ENCODE data around the gene IFRD2. TPM values are rescaled to one million over a fixed set of nuclear protein-coding genes. Genes with fewer than 3 reads are reported as not detected.
A peak's percentile ranks its signal among the peaks of the same experiment; 100 is the strongest.

IFRD2 gene
- total and polyA plus RNA-seq, 9 of the 15 experiments (the other 6 are each of a cell fraction or from before 2014, with no cell fraction given) = 30.5 to 115 (median 52.8) TPM

DNA sequence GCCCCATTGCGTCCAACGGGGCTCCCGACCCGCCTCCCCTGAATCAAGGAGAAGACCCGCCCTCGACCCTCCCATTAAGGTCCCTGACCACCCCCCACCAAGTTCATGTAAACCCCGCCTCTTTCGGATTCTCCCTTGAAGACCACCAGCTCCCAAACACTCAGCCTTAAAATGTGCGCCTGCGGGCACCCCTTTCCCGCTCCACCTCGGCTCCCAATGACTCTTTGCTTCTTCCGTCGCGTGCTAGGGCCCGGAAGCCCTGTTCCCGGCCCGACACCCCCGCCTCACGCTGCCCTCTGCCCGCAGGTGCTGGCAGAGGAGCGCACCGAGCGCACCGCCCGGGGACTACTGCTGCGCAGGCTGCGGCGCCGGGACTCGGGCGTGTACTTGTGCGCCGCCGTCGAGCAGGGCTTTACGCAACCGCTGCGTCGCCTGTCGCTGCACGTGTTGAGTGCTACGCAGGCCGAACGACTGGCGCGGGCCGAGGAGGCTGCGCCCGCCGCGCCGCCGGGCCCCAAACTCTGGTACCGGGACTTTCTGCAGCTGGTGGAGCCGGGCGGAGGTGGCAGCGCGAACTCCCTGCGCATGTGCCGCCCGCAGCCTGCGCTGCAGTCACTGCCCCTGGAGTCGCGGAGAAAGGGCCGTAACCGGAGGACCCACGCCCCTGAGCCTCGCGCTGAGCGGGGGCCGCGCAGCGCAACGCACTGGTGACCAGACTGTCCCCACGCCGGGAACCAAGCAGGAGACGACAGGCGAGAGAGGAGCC lies 16.1 kb downstream of the IFRD2 start:
- no peaks in the 10 kb centered on the region for H3K36me3 ChIP-seq (ENCODE audit: control insufficient read depth, insufficient read depth, low read length)
- ChIA-PET CTCF (ENCODE audit: low intra/inter-chr PET ratio) (no interaction called here), POLR2A (no interaction called here)
- in situ Hi-C loops (cut with MboI) (no loop called here), intact Hi-C loops (cut with micrococcal nuclease) (no loop called here)
- H3K27me3 ChIP-seq (ENCODE audit: control insufficient read depth in 2 of 2, insufficient read depth in 2 of 2, low read length in 2 of 2) = no peaks in the 10 kb centered on the region
- H3K4me2 ChIP-seq (ENCODE audit: insufficient read depth, low read length) = no peak overlapping the region
- no peak overlapping the region for H2AFZ ChIP-seq (ENCODE audit: low read depth, low read length)
- no peak overlapping the region for H3K4me3 ChIP-seq
- no TSS peak for BruUV-seq (replicated peaks)
- no peak overlapping the region for H3K27ac ChIP-seq (ENCODE audit: extremely low read depth, low read depth, low read length)
- DNase-seq (ENCODE audit: extremely low read depth in 1 of 4, low spot score in 3 of 4) (no peak), FAIRE-seq (no peak), ATAC-seq (no peak)
- H3K4me1 ChIP-seq (replicated peaks in 1 of 2; ENCODE audit: control insufficient read depth in 2 of 2, insufficient read depth in 2 of 2, low read length in 2 of 2) = peaks cover 4 to 38% of the 10 kb centered on the region in 2 experiments; a peak in 3 of 5 replicates
- TF ChIP-seq ETS2 (tag; IDR thresholded peaks at IDR 0.05; ENCODE audit: borderline replicate concordance, poor library complexity, severe bottlenecking) (no peak), MCM3 (IDR thresholded peaks at IDR 0.05) (no peak)
- H3K9me1 ChIP-seq (ENCODE audit: control insufficient read depth, insufficient read depth, low read length) = no peaks in the 10 kb centered on the region
- no peaks in the 10 kb centered on the region for H3K9me3 ChIP-seq (replicated peaks; ENCODE audit: control insufficient read depth, insufficient read depth, low read depth, low read length)
- H3K79me2 ChIP-seq (ENCODE audit: control insufficient read depth, insufficient read depth, low read length) = no peaks in the 10 kb centered on the region
- no peak overlapping the region for H3K9ac ChIP-seq (ENCODE audit: insufficient read depth in 1 of 2, low read depth in 2 of 2, low read length in 2 of 2)
- 85% methylated on average over 26 of the region's 79 CpGs for WGBS (ENCODE audit: insufficient coverage, low coverage, missing lambda C conversion rate)
- no peaks in the 10 kb centered on the region for H4K20me1 ChIP-seq (replicated peaks; ENCODE audit: control insufficient read depth, insufficient read depth, low read length)

DNA sequence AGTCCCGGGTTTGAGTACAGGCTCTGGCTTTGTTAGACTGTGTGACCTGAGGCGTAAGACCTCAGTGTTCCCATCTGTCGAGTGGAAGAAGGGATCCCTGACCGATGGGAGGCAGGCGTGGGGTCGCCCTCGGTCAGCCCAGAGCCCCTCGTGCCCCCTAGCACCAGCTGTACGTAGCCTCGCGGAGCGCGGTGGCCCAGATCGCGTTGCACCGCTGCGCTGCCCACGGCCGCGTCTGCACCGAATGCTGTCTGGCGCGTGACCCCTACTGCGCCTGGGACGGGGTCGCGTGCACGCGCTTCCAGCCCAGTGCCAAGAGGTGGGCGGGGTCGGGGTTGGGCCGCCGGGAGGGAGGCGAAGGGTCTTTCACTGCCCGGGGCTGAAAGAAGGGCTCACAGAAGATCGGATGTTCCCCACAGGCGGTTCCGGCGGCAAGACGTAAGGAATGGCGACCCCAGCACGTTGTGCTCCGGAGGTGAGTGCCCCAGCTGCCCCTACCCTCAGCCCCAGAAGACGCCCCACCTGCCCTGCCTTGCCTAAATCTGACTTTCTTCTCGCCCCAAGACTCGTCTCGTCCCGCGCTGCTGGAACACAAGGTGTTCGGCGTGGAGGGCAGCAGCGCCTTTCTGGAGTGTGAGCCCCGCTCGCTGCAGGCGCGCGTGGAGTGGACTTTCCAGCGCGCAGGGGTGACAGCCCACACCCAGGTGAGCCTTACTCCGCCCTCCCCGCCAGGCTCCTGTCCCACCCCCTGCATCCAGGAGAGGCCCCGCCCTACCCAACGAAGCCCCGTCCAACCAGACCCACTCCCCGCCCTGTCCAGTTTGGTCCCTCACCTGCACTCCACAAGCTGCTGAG lies 16.9 kb downstream of the IFRD2 start:
- FAIRE-seq (no peak), ATAC-seq (no peak), DNase-seq (ENCODE audit: extremely low read depth in 1 of 4, low spot score in 3 of 4) (no peak)
- POLR2A ChIA-PET = interaction anchor here (1.0 kb wide), 1 partner anchor 40 kb away, joined by 3 read pairs; no protein-coding TSS in a partner anchor
- Histone ChIP-seq H3K36me3 (ENCODE audit: control insufficient read depth, insufficient read depth, low read length) (no peaks in the 10 kb centered on the region), H3K27ac (ENCODE audit: extremely low read depth, low read depth, low read length) (no peak overlapping the region), H2AFZ (ENCODE audit: low read depth, low read length) (no peak overlapping the region), H3K9me1 (ENCODE audit: control insufficient read depth, insufficient read depth, low read length) (no peaks in the 10 kb centered on the region), H3K9ac (ENCODE audit: insufficient read depth in 1 of 2, low read depth in 2 of 2, low read length in 2 of 2) (no peak overlapping the region), H4K20me1 (replicated peaks; ENCODE audit: control insufficient read depth, insufficient read depth, low read length) (no peaks in the 10 kb centered on the region; the same call in 1 of the 2 replicates), H3K79me2 (ENCODE audit: control insufficient read depth, insufficient read depth, low read length) (no peaks in the 10 kb centered on the region), H3K9me3 (replicated peaks; ENCODE audit: control insufficient read depth, insufficient read depth, low read depth, low read length) (no peaks in the 10 kb centered on the region), H3K4me2 (ENCODE audit: insufficient read depth, low read length) (no peak overlapping the region), H3K4me3 (no peak overlapping the region), H3K4me1 (replicated peaks in 1 of 2; ENCODE audit: control insufficient read depth in 2 of 2, insufficient read depth in 2 of 2, low read length in 2 of 2) (peaks cover 4 to 46% of the 10 kb centered on the region in 2 experiments; a peak in 3 of 5 replicates), H3K27me3 (ENCODE audit: control insufficient read depth in 2 of 2, insufficient read depth in 2 of 2, low read length in 2 of 2) (no peaks in the 10 kb centered on the region)
- no TSS peak for BruUV-seq (replicated peaks)
- WGBS (ENCODE audit: insufficient coverage, low coverage, missing lambda C conversion rate) = 59% methylated on average over 10 of the region's 65 CpGs
- intact Hi-C loops (cut with micrococcal nuclease) (no loop called here), in situ Hi-C loops (cut with MboI) (no loop called here)
- CTCF ChIA-PET (ENCODE audit: low intra/inter-chr PET ratio) = interaction anchor here (1.7 to 3.1 kb wide), 2 partner anchors 49 to 81 kb away, joined by 6 to 34 read pairs; no protein-coding TSS in a partner anchor
- TF ChIP-seq, protein P1, sequence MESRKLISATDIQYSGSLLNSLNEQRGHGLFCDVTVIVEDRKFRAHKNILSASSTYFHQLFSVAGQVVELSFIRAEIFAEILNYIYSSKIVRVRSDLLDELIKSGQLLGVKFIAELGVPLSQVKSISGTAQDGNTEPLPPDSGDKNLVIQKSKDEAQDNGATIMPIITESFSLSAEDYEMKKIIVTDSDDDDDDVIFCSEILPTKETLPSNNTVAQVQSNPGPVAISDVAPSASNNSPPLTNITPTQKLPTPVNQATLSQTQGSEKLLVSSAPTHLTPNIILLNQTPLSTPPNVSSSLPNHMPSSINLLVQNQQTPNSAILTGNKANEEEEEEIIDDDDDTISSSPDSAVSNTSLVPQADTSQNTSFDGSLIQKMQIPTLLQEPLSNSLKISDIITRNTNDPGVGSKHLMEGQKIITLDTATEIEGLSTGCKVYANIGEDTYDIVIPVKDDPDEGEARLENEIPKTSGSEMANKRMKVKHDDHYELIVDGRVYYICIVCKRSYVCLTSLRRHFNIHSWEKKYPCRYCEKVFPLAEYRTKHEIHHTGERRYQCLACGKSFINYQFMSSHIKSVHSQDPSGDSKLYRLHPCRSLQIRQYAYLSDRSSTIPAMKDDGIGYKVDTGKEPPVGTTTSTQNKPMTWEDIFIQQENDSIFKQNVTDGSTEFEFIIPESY (CRISPR knock-in tag; IDR thresholded peaks at IDR 0.05) = peak; percentile 59; the same call in 1 of the 2 replicates
- no peak for TF ChIP-seq NONO (IDR thresholded peaks at IDR 0.05; ENCODE audit: low read depth in 2 of 2, low read length in 1 of 2)
